HCT116 (cell line): ENCODE data around the gene TTYH2. TPM values are rescaled to one million over a fixed set of nuclear protein-coding genes. Genes with fewer than 3 reads are reported as not detected.

Experiments
- ATAC-seq: fragments of 200-7000 bp; cut with Tn5 transposase; 2 replicates; pipeline ENCODE4 v1.9.1; 2020; ENCODE audit warnings: mild to moderate bottlenecking, moderate library complexity
- BruUV-seq: library from RNA; stranded (reverse); fragments of 400-500 nt; replicated peaks from 2 replicates; lab custom pipeline; 2021; lab: Mats Ljungman, UMichigan
- CTCF ChIA-PET: fragments of 300-600 bp; sonication (Branson Sonifier 250); formaldehyde crosslinking; loops from one replicate; lab custom pipeline; 2021; ENCODE audit warnings: antibody characterized with exemption; lab: Charles Lee
- POLR2A ChIA-PET: fragments of 300-600, 350-600 bp; sonication (Branson Sonifier 250); formaldehyde crosslinking; loops from one replicate; lab custom pipeline; 2021; ENCODE audit warnings: antibody characterized with exemption; lab: Charles Lee
- RAD21 ChIA-PET, 2 experiments: fragments of 300-600 bp; sonication (Branson Sonifier 250); formaldehyde crosslinking; loops; one replicate each; lab custom pipeline; 2023; ENCODE audit warnings: low total read pairs in 2 of 2; ENCODE audit not compliant: uncharacterized antibody in 2 of 2, unreplicated experiment in 2 of 2, low non-redundant PET in 1 of 2; lab: Charles Lee
- DNase-seq: peaks from one replicate; pipeline ENCODE4 v3.0.0-alpha.2; 2010; ENCODE audit warnings: low read depth, low spot score
- H2AFZ ChIP-seq: fragments of 200-600 bp; shearing (Covaris generic), sonication (generic); 2 replicates; pipeline ENCODE4 v1.6.1; 2017; ENCODE audit warnings: low read depth, mixed run types, mixed read lengths, antibody characterized with exemption, low read length; ENCODE audit not compliant: poor library complexity, severe bottlenecking
- H3K27ac ChIP-seq: 2 replicates; pipeline ENCODE4 v1.5.1; 2012; ENCODE audit warnings: low read depth, low read length
- H3K27me3 ChIP-seq: fragments of 200-600 bp; sonication (generic); 2 replicates; pipeline ENCODE4 v1.6.1; 2016; ENCODE audit warnings: mixed run types, low read length, mixed read lengths; ENCODE audit not compliant: insufficient read depth
- H3K36me3 ChIP-seq, 2 experiments: fragments of 200-500 bp in 1 of 2; fragments of 200-600 bp in 1 of 2; sonication (Bioruptor generic) in 1 of 2; sonication (generic) in 1 of 2; 2 replicates each; pipeline versions ENCODE4 v1.5.1 to v1.6.1; 2014 to 2016; ENCODE audit warnings: low read length in 2 of 2, inconsistent platforms in 1 of 2, mixed read lengths in 1 of 2, mixed run types in 1 of 2; ENCODE audit not compliant: insufficient read depth in 2 of 2, control insufficient read depth in 1 of 2
- H3K4me1 ChIP-seq, 2 experiments: fragments of 200-600 bp in 1 of 2; sonication (generic) in 1 of 2; 2 replicates each; pipeline versions ENCODE4 v1.5.1 to v1.6.1; 2012 to 2017; ENCODE audit warnings: low read length in 2 of 2, inconsistent platforms in 1 of 2, mild to moderate bottlenecking in 1 of 2, mixed read lengths in 1 of 2, mixed run types in 1 of 2, moderate library complexity in 1 of 2; ENCODE audit not compliant: insufficient read depth in 2 of 2, control insufficient read depth in 1 of 2
- H3K4me2 ChIP-seq: fragments of 200-600 bp; sonication (generic); 2 replicates; pipeline ENCODE4 v1.6.1; 2017; ENCODE audit warnings: mixed run types, low read length, mixed read lengths
- H3K4me3 ChIP-seq, 2 experiments: fragments of 200-600 bp in 1 of 2; sonication (generic) in 1 of 2; replicated peaks in 1 of 2; 2 replicates each; pipeline ENCODE4 v1.5.1; 2011 to 2016; ENCODE audit warnings: low read length in 2 of 2, control low read depth in 1 of 2, low read depth in 1 of 2, mild to moderate bottlenecking in 1 of 2, mixed read lengths in 1 of 2, mixed run types in 1 of 2
- H3K79me2 ChIP-seq: fragments of 200-600 bp; sonication (generic); 2 replicates; pipeline ENCODE4 v1.6.1; 2017; ENCODE audit warnings: mild to moderate bottlenecking, mixed run types, low read length, moderate library complexity, mixed read lengths; ENCODE audit not compliant: insufficient read depth
- H3K9ac ChIP-seq: fragments of 200-600 bp; sonication (generic); 2 replicates; pipeline ENCODE4 v1.6.1; 2016; ENCODE audit warnings: low read length, mixed read lengths
- H3K9me2 ChIP-seq: fragments of 200-600 bp; sonication (generic), shearing (Covaris generic); 2 replicates; pipeline ENCODE4 v1.6.1; 2017; ENCODE audit warnings: mixed run types, mild to moderate bottlenecking, moderate library complexity; ENCODE audit not compliant: insufficient read depth
- H3K9me3 ChIP-seq, 2 experiments: fragments of 200-500 bp in 1 of 2; fragments of 200-600 bp in 1 of 2; sonication (Bioruptor generic) in 1 of 2; sonication (generic) in 1 of 2; 2 replicates each; pipeline ENCODE4 v1.6.1; 2014 to 2017; ENCODE audit warnings: low read length in 2 of 2, mixed read lengths in 2 of 2, inconsistent platforms in 1 of 2, low read depth in 1 of 2, mild to moderate bottlenecking in 1 of 2, mixed run types in 1 of 2, moderate library complexity in 1 of 2; ENCODE audit not compliant: control insufficient read depth in 1 of 2, insufficient read depth in 1 of 2
- H4K20me1 ChIP-seq: fragments of 200-600 bp; sonication (generic), shearing (Covaris generic); 2 replicates; pipeline ENCODE4 v1.6.1; 2017; ENCODE audit warnings: mixed run types, mild to moderate bottlenecking, moderate library complexity; ENCODE audit not compliant: insufficient read depth
- EGR1 ChIP-seq: IDR thresholded peaks from 2 replicates; pipeline ENCODE4 v1.6.1; 2012; ENCODE audit warnings: low read depth
- JUND ChIP-seq: IDR thresholded peaks from 2 replicates; pipeline ENCODE4 v1.6.1; 2012
- MAX ChIP-seq: IDR thresholded peaks from 2 replicates; pipeline ENCODE4 v1.6.1; 2012
- RAD21 ChIP-seq: IDR thresholded peaks from 2 replicates; pipeline ENCODE4 v1.6.1; 2012; ENCODE audit warnings: low read depth, mild to moderate bottlenecking
- SIN3A ChIP-seq: IDR thresholded peaks from 2 replicates; pipeline ENCODE4 v1.6.1; 2012; ENCODE audit warnings: low read depth
- SP1 ChIP-seq: IDR thresholded peaks from 2 replicates; pipeline ENCODE4 v1.6.1; 2012; ENCODE audit warnings: low read depth
- YY1 ChIP-seq: IDR thresholded peaks from 2 replicates; pipeline ENCODE4 v1.6.1; 2011; ENCODE audit warnings: low read length, low read depth, moderate library complexity, mild to moderate bottlenecking; ENCODE audit not compliant: insufficient replicate concordance; ENCODE audit errors: extremely low read depth
- ZBTB33 ChIP-seq: IDR thresholded peaks from 2 replicates; pipeline ENCODE4 v1.6.1; 2011; ENCODE audit warnings: mild to moderate bottlenecking, low read length, moderate library complexity; ENCODE audit not compliant: insufficient replicate concordance; ENCODE audit errors: extremely low read depth
- ZFX ChIP-seq: fragments of 450-650 bp; IDR thresholded peaks from 2 replicates; pipeline ENCODE4 v1.6.1; 2017
- ZNF274 ChIP-seq: fragments of 200-500 bp; sonication (Bioruptor generic); IDR thresholded peaks from 2 replicates; pipeline ENCODE4 v1.6.1; 2014; ENCODE audit warnings: mild to moderate bottlenecking, low read depth, low read length, inconsistent platforms
- intact Hi-C: fragments of 100-400 bp; cut with micrococcal nuclease; formaldehyde crosslinking; loops from 2 replicates; pipeline ENCODE4 v1.10.0; 2022
- total RNA-seq: library from RNA; stranded (reverse); gene quantifications from one replicate; pipeline ENCODE4 v1.2.1, GENCODE V29; 2021; ENCODE audit not compliant: unreplicated experiment

The TTYH2 gene
- total RNA-seq, 1 experiment from 2014 or later = 10.8 TPM

- RAD21 ChIA-PET = no interaction called here
- ATAC-seq (no peak), DNase-seq (no peak)
- BruUV-seq = no TSS peak
- H3K27me3 ChIP-seq = 0 out of 2 replicates have a peak, but pooled peaks cover 3% of the 10 kb centered on the region
- H3K4me1 ChIP-seq = no peaks in the 10 kb centered on the region
- no peak overlapping the region for H3K4me3 ChIP-seq
- intact Hi-C loops = no loop called here
- H3K36me3 ChIP-seq = no peaks in the 10 kb centered on the region
- no peak for TF ChIP-seq EGR1
- no peak for TF ChIP-seq RAD21
- no peak for TF ChIP-seq SIN3A
- no peak for TF ChIP-seq ZBTB33
- no peak for TF ChIP-seq ZNF274
- TF ChIP-seq MAX = no peak
- no peak for TF ChIP-seq JUND
- no peak for TF ChIP-seq ZFX
- TF ChIP-seq YY1 = no peak
- no peak for TF ChIP-seq SP1
- H3K9me2 ChIP-seq = no peaks in the 10 kb centered on the region
- no peak overlapping the region for H3K4me2 ChIP-seq
- H3K27ac ChIP-seq = no peak overlapping the region
- H2AFZ ChIP-seq = no peak overlapping the region
- no peaks in the 10 kb centered on the region for H3K9me3 ChIP-seq
- H3K79me2 ChIP-seq = no peaks in the 10 kb centered on the region
- CTCF ChIA-PET = no interaction called here
- H3K9ac ChIP-seq = no peak overlapping the region
- H4K20me1 ChIP-seq = no peaks in the 10 kb centered on the region
- POLR2A ChIA-PET = no interaction called here
These were observed 61.5 kb downstream of the TTYH2 start for GRCh38 chr17:74274709-74275340.
